ENCODE data around the gene MAP3K13.

- TF ChIP-seq, protein P1, sequence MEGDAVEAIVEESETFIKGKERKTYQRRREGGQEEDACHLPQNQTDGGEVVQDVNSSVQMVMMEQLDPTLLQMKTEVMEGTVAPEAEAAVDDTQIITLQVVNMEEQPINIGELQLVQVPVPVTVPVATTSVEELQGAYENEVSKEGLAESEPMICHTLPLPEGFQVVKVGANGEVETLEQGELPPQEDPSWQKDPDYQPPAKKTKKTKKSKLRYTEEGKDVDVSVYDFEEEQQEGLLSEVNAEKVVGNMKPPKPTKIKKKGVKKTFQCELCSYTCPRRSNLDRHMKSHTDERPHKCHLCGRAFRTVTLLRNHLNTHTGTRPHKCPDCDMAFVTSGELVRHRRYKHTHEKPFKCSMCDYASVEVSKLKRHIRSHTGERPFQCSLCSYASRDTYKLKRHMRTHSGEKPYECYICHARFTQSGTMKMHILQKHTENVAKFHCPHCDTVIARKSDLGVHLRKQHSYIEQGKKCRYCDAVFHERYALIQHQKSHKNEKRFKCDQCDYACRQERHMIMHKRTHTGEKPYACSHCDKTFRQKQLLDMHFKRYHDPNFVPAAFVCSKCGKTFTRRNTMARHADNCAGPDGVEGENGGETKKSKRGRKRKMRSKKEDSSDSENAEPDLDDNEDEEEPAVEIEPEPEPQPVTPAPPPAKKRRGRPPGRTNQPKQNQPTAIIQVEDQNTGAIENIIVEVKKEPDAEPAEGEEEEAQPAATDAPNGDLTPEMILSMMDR (IDR thresholded peaks at IDR 0.05) = no peak
- TF ChIP-seq POLR2A (IDR thresholded peaks at IDR 0.05) = no peak
Measured at GRCh38 chr3:185313693-185314246, 49.2 kb upstream of the MAP3K13 start.
